NCI-H1105 (cell line): ENCODE measurements around the gene ADAMTS2.

Experiments used
- DNase-seq: peaks from one replicate; lab custom pipeline; 2025; lab: John Stamatoyannopoulos, UW

The ADAMTS2 gene

DNA sequence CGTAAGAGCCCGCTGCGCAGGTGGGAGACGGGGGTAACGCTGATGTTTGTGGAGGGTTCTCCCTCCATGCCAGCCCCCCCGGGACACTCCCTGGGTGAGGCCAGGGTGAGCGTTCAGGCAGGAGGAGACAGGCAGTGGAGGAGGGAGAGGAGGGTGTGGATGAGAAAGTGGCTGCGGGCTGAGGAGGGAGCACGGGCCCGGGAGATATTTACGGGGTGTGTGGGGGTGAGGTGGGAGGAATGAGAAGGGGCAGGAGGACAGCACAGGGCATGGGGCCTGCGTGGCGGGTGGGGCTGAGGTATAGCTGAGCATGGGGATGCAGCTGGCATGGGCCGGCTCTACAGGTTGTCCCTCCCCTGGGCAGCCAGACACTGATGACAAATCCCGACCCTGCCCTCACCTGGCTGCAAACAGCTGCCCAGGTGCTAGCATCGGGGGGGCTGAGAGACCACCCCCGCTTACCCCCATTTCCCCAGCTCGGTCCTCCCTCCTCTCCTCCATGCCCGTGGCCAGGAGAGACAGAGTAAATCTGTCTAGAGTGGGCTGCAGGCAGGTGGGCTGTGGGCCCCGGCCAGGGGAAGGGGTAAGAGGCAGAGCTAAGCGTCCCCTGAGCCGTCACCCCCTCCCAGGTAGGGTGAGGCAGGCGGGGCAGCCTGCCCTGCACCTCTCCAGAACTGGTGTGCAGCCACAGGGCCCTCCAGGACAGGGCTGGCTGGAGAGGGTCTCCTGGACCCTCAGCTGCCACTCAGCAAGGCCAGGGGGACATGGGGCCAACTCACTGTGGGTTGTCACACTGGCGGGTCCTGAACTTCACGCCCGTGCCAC is 205.9 kb downstream of the ADAMTS2 start:
- DNase-seq, result no peak

- no peak for DNase-seq
These were observed 206.7 kb downstream of the ADAMTS2 start for GRCh38 chr5:179138568-179138925.

DNA sequence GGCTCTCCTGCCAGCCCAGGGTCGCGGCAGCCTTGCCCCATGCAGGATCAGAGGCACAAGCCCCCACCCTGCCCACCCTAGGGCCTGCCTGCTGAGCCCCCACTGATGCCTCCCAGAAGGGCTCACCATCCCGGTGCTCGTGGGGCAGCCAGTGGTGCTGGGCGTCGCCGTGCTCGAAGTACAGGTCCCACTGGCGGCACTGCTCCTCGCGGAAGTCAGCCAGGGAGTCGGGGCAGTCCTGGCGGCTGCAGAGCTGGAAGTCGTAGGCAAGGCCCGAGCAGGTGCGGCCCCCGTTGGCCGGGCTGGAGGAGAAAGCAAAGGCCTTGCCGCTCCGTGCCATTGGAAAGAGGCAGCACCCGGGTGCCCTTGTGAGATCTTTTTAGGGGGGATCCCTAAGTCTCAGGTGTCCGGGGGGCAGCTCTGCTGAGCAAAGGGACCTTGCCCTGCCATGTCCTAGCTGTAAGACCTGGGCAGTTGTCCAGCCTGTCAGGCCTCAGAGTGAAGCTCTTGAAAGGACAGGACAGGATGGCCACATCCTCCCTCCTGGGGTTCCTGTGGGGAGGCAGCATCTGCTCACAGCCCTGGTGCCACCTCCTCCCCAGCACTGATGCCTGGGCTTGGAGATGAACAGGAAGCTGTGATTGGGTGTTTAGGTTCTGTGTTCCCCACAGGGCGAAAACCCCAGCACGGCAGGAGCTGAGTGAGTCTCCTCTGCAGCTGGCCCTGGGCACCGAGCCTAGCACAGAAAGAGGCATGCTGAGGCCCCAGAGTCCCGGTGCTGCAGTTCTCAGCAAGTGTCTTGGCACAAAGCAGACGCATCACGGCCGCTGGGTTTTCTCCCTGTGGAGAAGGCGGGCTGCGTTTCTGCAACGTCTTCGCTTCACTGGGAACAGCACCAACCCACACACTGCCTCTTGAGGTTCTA is 207.4 kb downstream of the ADAMTS2 start:
- no peak for DNase-seq

GRCh38 chr5:179137016-179137642 is 208.1 kb downstream of the ADAMTS2 start:
- no peak for DNase-seq

DNA sequence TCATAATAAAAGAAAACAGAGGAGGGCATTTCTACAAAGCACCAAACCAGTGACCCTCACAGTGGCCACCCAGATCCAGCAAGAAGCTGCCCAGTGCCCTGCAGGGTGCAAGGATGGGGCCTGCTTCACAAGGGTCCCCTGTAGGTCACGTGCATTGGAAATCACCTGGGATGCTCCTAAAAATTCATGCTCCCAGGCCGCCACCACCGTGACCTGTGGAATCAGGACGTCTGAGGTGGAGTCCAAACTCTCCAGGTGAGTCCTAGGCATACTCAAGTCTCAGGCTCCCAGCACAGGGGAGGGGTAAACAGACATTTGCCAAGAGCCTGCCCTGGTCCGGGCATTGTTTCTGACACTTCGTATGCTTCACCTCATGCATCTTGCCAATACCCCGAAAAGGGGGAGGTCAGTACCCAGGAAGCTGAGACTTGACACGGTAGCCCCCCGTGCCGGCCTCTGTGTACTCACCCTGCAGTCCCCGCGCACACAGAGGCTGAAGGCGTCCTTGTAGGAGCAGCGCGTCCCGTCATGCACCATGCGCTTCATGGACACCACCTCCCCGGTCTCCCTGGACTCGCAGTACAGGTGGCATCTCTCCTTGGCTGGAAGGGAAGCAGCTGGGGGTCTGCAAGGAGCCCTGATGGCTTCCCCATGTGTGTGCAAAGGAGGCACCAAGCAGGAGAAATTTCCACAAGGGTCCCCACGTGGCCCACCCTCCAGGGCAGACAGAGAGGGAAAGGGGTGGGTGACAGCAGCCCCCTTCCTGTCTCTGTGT is 209.6 kb downstream of the ADAMTS2 start:
- no peak for DNase-seq

GRCh38 chr5:179135006-179135405 is 210.3 kb downstream of the ADAMTS2 start:
- DNase-seq, result no peak

DNA sequence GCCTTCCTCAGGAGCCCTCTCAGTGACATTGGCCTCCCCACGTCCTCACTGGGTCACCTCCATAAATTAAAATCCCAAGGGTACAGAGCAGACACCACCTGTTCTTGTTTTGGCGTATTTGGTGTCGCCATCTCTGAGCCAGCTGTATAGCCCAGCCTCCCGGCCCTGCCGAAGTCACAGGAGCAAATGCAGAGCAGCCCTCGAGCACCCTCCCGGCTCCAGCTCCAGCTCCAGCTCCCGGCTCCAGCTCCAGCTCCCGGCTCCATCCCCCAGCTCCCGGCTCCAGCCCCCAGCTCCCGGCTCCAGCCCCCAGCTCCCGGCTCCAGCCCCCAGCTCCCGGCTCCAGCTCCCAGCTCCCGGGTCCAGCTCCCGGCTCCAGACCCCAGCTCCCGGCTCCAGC is 210.8 kb downstream of the ADAMTS2 start:
- DNase-seq, result no peak

DNA sequence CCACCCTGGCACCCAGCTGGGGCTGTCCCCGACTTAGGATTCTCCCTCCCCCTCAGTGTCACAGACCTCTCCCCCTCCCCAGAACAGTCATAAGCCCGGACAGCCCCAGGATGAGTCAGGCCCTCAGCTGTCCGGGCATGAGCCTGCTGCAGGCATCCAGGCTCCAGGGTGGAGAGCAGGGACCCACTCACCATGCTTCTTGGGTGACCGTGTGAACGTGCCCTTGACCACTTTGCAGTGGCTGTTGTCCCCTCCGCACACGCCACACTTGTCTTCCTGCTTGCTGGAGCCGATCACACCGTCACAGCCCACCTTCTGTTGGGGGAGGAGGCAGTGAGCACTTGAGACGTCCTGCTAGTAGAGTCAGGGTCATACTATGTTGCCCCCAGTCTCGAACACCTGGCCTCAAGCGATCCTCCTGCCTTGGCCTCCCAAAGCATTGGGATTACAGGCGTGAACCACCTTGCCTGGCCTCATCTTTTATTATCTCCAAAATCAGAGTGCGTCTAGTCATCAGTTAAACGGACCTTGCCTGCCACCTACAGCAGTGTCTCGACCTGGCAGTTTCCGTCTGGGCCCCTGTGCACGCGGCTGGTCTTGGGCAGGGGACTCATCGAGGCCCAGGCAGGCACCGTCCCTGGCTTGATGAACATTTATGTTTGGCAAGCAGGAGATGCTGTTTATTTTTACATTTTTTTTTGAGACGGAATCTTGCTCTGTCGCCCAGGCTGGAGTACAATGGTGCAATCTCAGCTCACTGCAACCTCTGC is 212.5 kb downstream of the ADAMTS2 start:
- no peak for DNase-seq

DNA sequence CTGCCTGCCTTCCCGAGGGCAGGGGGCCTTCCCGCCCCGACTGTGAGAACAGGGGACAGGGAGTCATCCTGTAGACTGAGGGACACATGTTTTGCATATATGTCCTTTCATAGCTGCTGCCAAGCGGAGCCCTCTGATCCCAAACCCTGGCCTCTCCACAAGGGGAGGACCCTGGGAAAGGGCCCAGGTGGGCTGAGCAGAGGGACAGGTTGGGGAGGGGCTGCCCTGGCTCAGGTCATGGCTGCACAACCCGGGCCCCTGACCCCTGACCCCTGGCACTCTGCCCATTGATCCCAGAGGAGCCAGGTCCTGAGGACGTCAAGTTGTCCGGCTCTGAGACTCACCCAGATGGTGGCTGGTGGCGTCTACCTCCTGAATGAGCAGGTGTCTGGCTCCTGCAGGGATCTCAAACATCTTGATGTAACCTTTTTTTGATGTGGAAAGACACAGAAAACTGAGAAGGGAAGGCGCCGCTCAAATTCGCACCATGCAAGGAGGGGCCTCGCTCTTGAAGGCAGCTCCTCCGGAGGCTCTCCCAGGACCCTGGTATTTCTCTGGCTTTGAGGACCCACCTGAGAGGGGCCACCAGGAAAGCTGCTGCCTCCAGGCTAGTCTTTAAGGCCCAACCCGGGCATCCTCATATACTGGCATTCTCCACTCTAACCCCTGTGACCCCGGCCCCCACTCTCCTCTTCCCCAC is 213.2 kb downstream of the ADAMTS2 start:
- no peak for DNase-seq

- no peak for DNase-seq
These were observed 213.9 kb downstream of the ADAMTS2 start for GRCh38 chr5:179131321-179131835.

GRCh38 chr5:179130101-179130681 is 215.1 kb downstream of the ADAMTS2 start:
- DNase-seq, result no peak

DNA sequence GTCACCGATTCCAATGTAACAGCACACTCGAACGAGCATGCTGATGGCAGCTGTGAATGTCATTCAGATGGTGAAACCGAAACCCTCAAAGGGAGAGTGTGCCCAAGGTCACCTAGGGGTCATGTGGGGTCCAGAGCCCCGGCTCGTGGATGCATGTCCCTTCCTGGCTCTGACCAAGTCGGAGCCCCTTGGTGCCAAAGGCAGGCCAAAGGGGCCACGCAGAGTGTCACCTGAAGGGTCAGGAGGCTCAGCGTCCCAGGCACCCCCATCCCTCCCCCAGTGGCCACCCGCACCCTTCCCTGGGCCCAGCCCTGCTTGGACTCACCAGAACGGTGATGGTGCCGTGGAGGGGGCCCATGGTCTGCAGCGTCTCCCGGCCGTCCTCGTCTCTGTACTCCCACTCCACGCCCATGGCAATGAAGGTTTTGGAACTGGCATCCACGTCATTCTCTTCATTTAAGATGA is 215.6 kb downstream of the ADAMTS2 start:
- no peak for DNase-seq

DNA sequence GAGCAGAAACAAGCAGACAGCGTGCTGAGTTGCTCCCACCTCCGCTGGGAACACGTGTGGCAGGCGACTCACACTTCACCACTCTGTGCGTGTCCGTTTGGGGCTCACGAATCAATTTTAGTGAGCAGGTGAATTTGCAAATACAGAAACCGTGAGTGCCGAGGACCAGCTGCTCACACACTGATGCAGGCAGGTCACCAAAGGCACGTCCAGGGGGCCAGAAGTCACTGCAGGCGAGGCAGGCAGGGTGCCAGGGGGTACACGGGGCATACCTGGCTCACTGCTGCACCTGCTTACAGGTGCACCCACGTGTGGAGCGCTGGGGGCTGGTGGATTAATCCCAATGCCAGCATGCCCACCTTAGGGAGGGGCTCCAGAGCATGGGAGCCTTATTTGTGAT is 216.3 kb downstream of the ADAMTS2 start:
- DNase-seq, result no peak

- DNase-seq, result no peak
These were observed 217.3 kb downstream of the ADAMTS2 start for GRCh38 chr5:179128041-179128365.

- DNase-seq, result no peak
These were observed 217.9 kb downstream of the ADAMTS2 start for GRCh38 chr5:179127136-179128040.

- DNase-seq, result no peak
These were observed 218.7 kb downstream of the ADAMTS2 start for GRCh38 chr5:179126506-179126991.

DNA sequence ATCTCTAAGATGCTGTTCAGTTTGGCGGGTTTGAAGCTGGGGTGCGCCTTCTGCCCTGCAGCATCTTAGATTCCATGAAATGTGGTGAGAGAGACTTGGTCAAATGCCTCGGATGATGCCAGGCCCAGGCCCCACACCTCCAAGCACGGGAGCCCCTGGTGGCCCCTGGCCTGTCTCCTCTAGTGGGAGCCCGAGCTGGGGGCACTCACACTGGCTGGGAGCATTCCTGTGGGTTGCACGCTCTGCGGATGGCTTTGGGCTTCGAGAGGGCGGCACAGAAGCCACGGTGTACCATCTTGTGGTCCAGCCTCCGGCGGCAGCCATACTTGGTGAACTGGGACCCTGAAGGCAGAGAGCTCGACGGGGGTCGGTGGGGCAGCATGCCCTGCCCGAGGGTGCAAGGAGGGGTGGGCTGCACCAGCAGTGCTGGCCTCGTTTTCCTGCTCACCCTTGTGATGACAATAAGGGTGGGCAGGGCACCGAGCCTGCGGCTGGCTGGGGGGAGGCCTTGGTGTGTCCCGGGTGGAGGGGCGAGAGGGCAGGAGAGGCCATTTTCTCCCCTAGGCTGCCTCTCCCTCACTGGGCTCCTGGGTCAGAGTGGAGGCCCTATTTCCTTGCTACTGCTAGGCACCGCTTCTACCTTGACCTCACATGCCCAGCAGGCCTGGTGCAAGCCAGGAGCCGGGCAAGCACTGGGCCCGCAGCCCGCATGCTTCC is 219.3 kb downstream of the ADAMTS2 start:
- DNase-seq, result no peak
